ENCODE results near the gene MXRA7. TPM values are rescaled to one million over a fixed set of nuclear protein-coding genes. Genes with fewer than 3 reads are reported as not detected.

The MXRA7 gene
- total RNA-seq, 5 donors from 2014 or later (not counting 1 experiment from before 2014, with no cell fraction given), result 5.9 to 14.7 (median 13.5) TPM

DNA sequence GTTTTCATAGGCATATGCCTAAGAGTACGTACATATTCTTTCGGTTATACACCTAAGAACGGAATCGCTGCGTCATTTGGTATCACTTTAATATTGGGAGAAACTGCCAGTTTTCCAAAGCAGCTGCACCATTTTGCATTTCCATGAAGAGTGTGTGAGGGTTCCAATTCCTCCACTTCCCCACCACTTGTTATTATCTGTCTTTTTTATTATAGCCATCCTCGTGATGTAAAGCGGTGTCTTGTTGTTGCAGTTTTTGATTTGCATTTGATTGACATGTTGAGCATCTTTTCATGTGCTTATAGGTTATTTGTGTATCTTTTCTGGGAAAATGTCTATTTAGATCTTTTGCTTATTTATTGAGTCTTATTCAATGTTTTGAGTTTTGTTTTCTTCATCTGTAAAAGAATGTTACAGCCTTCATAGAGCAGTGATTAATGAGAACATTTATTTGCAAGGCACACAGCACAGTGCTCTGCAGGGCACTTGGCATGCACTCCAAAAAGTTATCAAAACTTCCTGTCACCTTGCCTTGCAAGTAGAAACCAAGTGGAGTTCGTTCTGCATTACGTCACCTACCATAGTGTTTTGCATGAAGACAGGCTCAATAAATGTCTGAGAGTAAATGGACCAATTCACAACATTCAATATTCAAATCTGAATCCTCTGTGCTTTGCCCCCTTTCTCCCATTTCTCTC lies 40.6 kb downstream of the MXRA7 start:
- H3K27me3 Mint-ChIP-seq, result no peaks in the 10 kb centered on the region
- POLR2A ChIA-PET, result no interaction called here
- H3K27ac ChIP-seq (ENCODE audit: low read length), result peak overlapping the region; percentile 86
- DNase-seq (peak in 9 of 35 experiments; percentile 14 to 63 (median 37)), ATAC-seq (replicated peaks in 1 of 4) (peak in 2 of 4 experiments; percentile 12 to 17)
- H3K27me3 ChIP-seq (replicated peaks in 1 of 2; ENCODE audit: control insufficient read depth in 2 of 2, extremely low read depth in 1 of 2, insufficient read depth in 2 of 2, low read length in 1 of 2), result peaks cover 0 to 6% of the 10 kb centered on the region in 2 experiments
- peak overlapping the region; percentile 97 to 98 for H3K27ac Mint-ChIP-seq
- H3K9me3 ChIP-seq, result no peaks in the 10 kb centered on the region
- H3K4me1 ChIP-seq (ENCODE audit: control insufficient read depth in 1 of 2, extremely low read depth in 1 of 2, insufficient read depth in 2 of 2, low read length in 2 of 2), result peaks cover 31 to 35% of the 10 kb centered on the region in 2 experiments
- H3K9me3 Mint-ChIP-seq, result no peaks in the 10 kb centered on the region
- peaks cover 37 to 42% (median 40%) of the 10 kb centered on the region in 3 donors for H3K4me1 Mint-ChIP-seq
- H3K4me3 Mint-ChIP-seq, result peak overlapping the region in 2 of 3 donors; percentile 89 to 91
- CTCF ChIA-PET, result no interaction called here
- H3K36me3 ChIP-seq (ENCODE audit: control insufficient read depth in 2 of 2, extremely low read depth in 1 of 2, insufficient read depth in 1 of 2, low read length in 1 of 2), result no peaks in the 10 kb centered on the region
- H3K4me3 ChIP-seq (ENCODE audit: control insufficient read depth in 1 of 2, extremely low read depth in 1 of 2, low read length in 1 of 2), result no peak overlapping the region
- H3K36me3 Mint-ChIP-seq, result no peaks in the 10 kb centered on the region
- WGBS (ENCODE audit: insufficient coverage), result 70% methylated on average over 4 of the region's 9 CpGs

DNA sequence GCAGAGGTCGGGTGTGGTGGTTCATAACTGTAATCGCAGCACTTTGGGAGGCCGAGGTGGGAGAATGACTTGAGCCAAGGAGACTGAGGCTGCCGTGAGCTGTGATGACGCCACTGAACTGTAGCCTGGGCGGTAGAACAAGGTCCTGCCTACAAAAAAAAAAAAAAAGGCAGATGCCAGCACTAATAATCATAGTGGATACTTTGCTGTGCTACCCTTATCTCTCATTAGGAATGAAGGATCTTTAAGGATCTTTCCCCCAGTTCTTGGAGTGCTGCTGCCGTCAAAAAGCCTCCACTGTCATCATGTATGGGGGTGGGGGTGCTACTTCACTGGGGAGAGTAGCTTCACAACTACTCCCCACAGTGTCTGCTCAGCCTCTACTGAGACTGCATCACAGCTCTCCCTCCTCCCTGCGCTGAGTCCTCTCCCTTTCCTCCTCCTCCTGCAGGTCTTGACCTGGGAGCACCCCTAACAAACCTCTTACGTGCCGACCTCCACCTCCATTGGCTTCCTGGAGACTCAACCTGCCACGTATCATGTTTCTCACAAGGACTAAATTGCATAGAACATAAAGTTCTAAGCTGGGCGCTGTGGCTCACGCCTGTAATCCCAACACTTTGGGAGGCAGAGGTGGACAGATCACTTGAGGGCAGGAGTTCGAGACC lies 42.8 kb downstream of the MXRA7 start:
- Histone ChIP-seq H3K4me1 (ENCODE audit: control insufficient read depth in 1 of 2, extremely low read depth in 1 of 2, insufficient read depth in 2 of 2, low read length in 2 of 2) (peaks cover 27% of the 10 kb centered on the region in 2 experiments), H3K27me3 (replicated peaks in 1 of 2; ENCODE audit: control insufficient read depth in 2 of 2, extremely low read depth in 1 of 2, insufficient read depth in 2 of 2, low read length in 1 of 2) (peaks cover 0 to 6% of the 10 kb centered on the region in 2 experiments), H3K27ac (ENCODE audit: low read length) (no peak overlapping the region), H3K4me3 (ENCODE audit: control insufficient read depth in 1 of 2, extremely low read depth in 1 of 2, low read length in 1 of 2) (no peak overlapping the region), H3K9me3 (no peaks in the 10 kb centered on the region), H3K36me3 (ENCODE audit: control insufficient read depth in 2 of 2, extremely low read depth in 1 of 2, insufficient read depth in 1 of 2, low read length in 1 of 2) (no peaks in the 10 kb centered on the region)
- Mint-ChIP-seq H3K36me3 (no peaks in the 10 kb centered on the region), H3K9me3 (no peaks in the 10 kb centered on the region), H3K27me3 (no peaks in the 10 kb centered on the region), H3K27ac (peak overlapping the region in 1 of 2 donors; percentile 16), H3K4me1 (peaks cover 29 to 33% (median 32%) of the 10 kb centered on the region in 3 donors), H3K4me3 (no peak overlapping the region)
- CTCF ChIA-PET, result interaction anchor here in 1 of 2 donors (0.6 kb wide), 1 partner anchor 1139 kb away, joined by 3 read pairs; no protein-coding TSS in a partner anchor
- POLR2A ChIA-PET, result no interaction called here
- ATAC-seq (replicated peaks in 1 of 4) (no peak), DNase-seq (no peak)
- WGBS (ENCODE audit: insufficient coverage), result 83% methylated on average over 6 of the region's 14 CpGs

DNA sequence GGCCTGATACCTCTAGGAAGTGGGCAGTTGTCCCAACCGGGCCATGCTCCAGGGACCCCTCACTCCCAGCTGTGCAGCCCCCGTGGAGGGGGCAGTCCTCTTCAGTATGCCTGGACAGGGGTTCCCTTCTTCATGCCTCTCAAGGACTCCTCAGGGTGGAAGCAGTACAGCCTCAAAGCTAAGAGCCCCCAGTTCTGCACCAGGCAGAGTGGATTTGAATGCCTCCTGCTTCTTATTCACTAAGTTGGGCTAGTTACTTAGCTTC lies 43.3 kb downstream of the MXRA7 start:
- ChIA-PET POLR2A (no interaction called here), CTCF (interaction anchor here in 1 of 2 donors (0.6 kb wide), 1 partner anchor 1138 kb away, joined by 3 read pairs; no protein-coding TSS in a partner anchor)
- ATAC-seq (replicated peaks in 1 of 4) (no peak), DNase-seq (no peak)
- peaks cover 0 to 6% of the 10 kb centered on the region in 2 experiments for H3K27me3 ChIP-seq (replicated peaks in 1 of 2; ENCODE audit: control insufficient read depth in 2 of 2, extremely low read depth in 1 of 2, insufficient read depth in 2 of 2, low read length in 1 of 2)
- no peaks in the 10 kb centered on the region for H3K36me3 Mint-ChIP-seq
- no peak overlapping the region for H3K4me3 ChIP-seq (ENCODE audit: control insufficient read depth in 1 of 2, extremely low read depth in 1 of 2, low read length in 1 of 2)
- no peaks in the 10 kb centered on the region for H3K9me3 ChIP-seq
- H3K27ac ChIP-seq (ENCODE audit: low read length), result no peak overlapping the region
- no peak overlapping the region for H3K4me3 Mint-ChIP-seq
- no peaks in the 10 kb centered on the region for H3K9me3 Mint-ChIP-seq
- H3K27me3 Mint-ChIP-seq, result no peaks in the 10 kb centered on the region
- H3K4me1 ChIP-seq (ENCODE audit: control insufficient read depth in 1 of 2, extremely low read depth in 1 of 2, insufficient read depth in 2 of 2, low read length in 2 of 2), result peaks cover 22% of the 10 kb centered on the region in 2 experiments
- WGBS (ENCODE audit: insufficient coverage), result 40% methylated on average over 1 of the region's 2 CpGs
- H3K36me3 ChIP-seq (ENCODE audit: control insufficient read depth in 2 of 2, extremely low read depth in 1 of 2, insufficient read depth in 1 of 2, low read length in 1 of 2), result no peaks in the 10 kb centered on the region
- H3K4me1 Mint-ChIP-seq, result peaks cover 24 to 28% (median 27%) of the 10 kb centered on the region in 3 donors
- H3K27ac Mint-ChIP-seq, result peak overlapping the region in 1 of 2 donors; percentile 16

DNA sequence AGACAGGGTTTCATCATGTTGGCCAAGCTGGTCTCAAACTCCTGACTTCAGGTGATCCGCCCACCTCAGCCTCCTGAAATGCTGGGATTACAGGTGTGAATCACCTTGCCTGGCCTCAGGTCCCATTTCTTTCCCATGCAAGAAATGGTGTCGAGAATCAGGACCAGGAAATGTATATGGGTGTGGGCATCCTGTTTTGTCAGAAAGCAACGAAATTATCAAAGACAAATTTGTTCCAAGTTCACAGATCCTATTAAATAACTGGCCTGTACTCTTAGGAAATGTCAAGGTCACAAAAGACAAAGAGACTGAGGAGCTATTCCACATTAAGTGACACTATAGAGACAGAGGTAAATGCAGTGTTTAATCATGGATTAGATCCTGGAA lies 50.1 kb downstream of the MXRA7 start:
- 83% methylated on average over 1 of the region's 3 CpGs for WGBS (ENCODE audit: insufficient coverage)
- POLR2A ChIA-PET, result interaction anchor here in 1 of 2 donors (0.6 kb wide), 1 partner anchor 98 kb away, joined by 5 read pairs; no protein-coding TSS in a partner anchor

DNA sequence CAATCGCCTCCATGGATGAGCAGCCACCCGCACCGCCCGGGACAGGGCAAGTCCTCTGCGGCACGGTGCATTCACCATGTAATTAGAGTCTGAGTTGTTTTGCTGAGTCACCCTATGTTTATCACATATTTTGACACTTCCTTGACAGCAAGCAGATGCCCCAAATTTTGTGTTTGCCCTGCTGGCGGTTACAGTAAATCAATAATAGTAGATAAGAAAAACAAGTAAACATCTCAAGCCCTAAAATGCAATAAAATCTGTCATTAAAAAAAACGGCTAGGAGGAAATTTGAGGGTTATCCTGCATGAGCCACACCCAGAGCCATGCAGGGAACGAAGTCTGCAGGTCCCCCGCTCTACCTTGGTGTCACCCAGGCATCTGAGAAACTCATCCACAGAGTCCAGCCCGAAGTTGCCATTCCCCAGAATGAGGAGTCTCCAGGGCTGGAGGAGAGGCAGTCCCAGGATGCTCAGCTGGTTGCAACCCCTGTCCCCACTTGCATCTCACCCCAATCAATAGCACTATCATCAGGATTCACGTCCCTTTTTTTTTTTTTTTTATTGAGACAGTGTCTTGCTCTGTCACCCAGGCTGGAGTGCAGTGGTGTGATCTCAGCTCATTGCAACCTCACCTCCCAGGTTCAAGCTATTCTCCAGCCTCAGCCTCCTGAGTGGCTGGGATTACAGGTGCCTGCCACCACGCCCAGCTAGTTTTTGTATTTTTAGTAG lies 50.7 kb downstream of the MXRA7 start:
- Histone ChIP-seq H3K4me3 (ENCODE audit: control insufficient read depth in 1 of 2, extremely low read depth in 1 of 2, low read length in 1 of 2) (no peak overlapping the region), H3K36me3 (ENCODE audit: control insufficient read depth in 2 of 2, extremely low read depth in 1 of 2, insufficient read depth in 1 of 2, low read length in 1 of 2) (no peaks in the 10 kb centered on the region), H3K27ac (ENCODE audit: low read length) (peak overlapping the region; percentile 61), H3K9me3 (no peaks in the 10 kb centered on the region), H3K27me3 (replicated peaks in 1 of 2; ENCODE audit: control insufficient read depth in 2 of 2, extremely low read depth in 1 of 2, insufficient read depth in 2 of 2, low read length in 1 of 2) (no peaks in the 10 kb centered on the region), H3K4me1 (ENCODE audit: control insufficient read depth in 1 of 2, extremely low read depth in 1 of 2, insufficient read depth in 2 of 2, low read length in 2 of 2) (peaks cover 15 to 29% of the 10 kb centered on the region in 2 experiments)
- Mint-ChIP-seq H3K4me1 (peaks cover 29 to 41% (median 34%) of the 10 kb centered on the region in 3 donors), H3K36me3 (no peaks in the 10 kb centered on the region), H3K27ac (peak overlapping the region; percentile 86 to 91), H3K4me3 (peak overlapping the region; percentile 51 to 72 (median 59)), H3K27me3 (no peaks in the 10 kb centered on the region), H3K9me3 (no peaks in the 10 kb centered on the region)
- ChIA-PET POLR2A (interaction anchor here in 1 of 2 donors (0.6 kb wide), 2 partner anchors 56 to 98 kb away, joined by 5 read pairs; no protein-coding TSS in a partner anchor), CTCF (interaction anchor here (0.6 to 0.8 kb wide), 2 partner anchors 10 to 21 kb away, joined by 3 to 4 read pairs; no protein-coding TSS in a partner anchor)
- WGBS (ENCODE audit: insufficient coverage), result 39% methylated on average over 3 of the region's 13 CpGs
- ATAC-seq (replicated peaks in 1 of 4) (peak; percentile 72 to 88 (median 82)), DNase-seq (peak in 7 of 35 experiments; percentile 14 to 51 (median 23))

More for the DNA sequence above, 50.1 kb downstream of the MXRA7 start:
- DNase-seq (no peak), ATAC-seq (replicated peaks in 1 of 4) (no peak)
- Mint-ChIP-seq H3K9me3 (no peaks in the 10 kb centered on the region), H3K36me3 (no peaks in the 10 kb centered on the region), H3K27ac (peak overlapping the region; percentile 86 to 91), H3K4me1 (peaks cover 29 to 41% (median 34%) of the 10 kb centered on the region in 3 donors), H3K4me3 (peak overlapping the region; percentile 51 to 72 (median 59)), H3K27me3 (no peaks in the 10 kb centered on the region)
- H3K9me3 ChIP-seq, result no peaks in the 10 kb centered on the region
- CTCF ChIA-PET, result no interaction called here
- H3K27me3 ChIP-seq (replicated peaks in 1 of 2; ENCODE audit: control insufficient read depth in 2 of 2, extremely low read depth in 1 of 2, insufficient read depth in 2 of 2, low read length in 1 of 2), result no peaks in the 10 kb centered on the region
- H3K4me1 ChIP-seq (ENCODE audit: control insufficient read depth in 1 of 2, extremely low read depth in 1 of 2, insufficient read depth in 2 of 2, low read length in 2 of 2), result peaks cover 15 to 29% of the 10 kb centered on the region in 2 experiments
- no peak overlapping the region for H3K4me3 ChIP-seq (ENCODE audit: control insufficient read depth in 1 of 2, extremely low read depth in 1 of 2, low read length in 1 of 2)
- no peaks in the 10 kb centered on the region for H3K36me3 ChIP-seq (ENCODE audit: control insufficient read depth in 2 of 2, extremely low read depth in 1 of 2, insufficient read depth in 1 of 2, low read length in 1 of 2)
- no peak overlapping the region for H3K27ac ChIP-seq (ENCODE audit: low read length)

DNA sequence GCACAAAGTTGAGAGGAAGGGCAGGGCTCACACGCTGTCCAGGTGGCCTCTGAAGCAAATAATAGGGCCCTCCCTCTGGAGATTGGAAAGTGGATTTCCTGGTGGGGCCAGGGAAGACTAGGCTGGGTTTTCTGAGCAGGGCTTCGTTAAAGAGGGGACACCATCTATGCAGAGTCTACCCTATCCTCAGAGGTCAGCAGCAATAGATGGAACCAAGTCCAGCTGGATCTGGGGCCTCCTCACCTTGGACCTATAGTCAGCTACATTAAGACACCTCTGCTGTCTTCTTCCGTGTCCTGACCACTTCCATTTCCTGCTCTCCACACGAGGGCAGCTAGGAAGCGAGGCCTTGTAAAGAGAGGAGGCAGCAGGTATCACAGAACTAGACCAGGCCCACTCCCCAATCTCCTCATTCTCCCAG lies 52.5 kb downstream of the MXRA7 start:
- DNase-seq (no peak), ATAC-seq (replicated peaks in 1 of 4) (no peak)
- H3K4me3 Mint-ChIP-seq, result peak overlapping the region in 2 of 3 donors; percentile 21 to 34
- Histone ChIP-seq H3K9me3 (no peaks in the 10 kb centered on the region), H3K4me3 (ENCODE audit: control insufficient read depth in 1 of 2, extremely low read depth in 1 of 2, low read length in 1 of 2) (no peak overlapping the region), H3K36me3 (ENCODE audit: control insufficient read depth in 2 of 2, extremely low read depth in 1 of 2, insufficient read depth in 1 of 2, low read length in 1 of 2) (no peaks in the 10 kb centered on the region), H3K4me1 (ENCODE audit: control insufficient read depth in 1 of 2, extremely low read depth in 1 of 2, insufficient read depth in 2 of 2, low read length in 2 of 2) (peaks cover 15 to 29% of the 10 kb centered on the region in 2 experiments), H3K27me3 (replicated peaks in 1 of 2; ENCODE audit: control insufficient read depth in 2 of 2, extremely low read depth in 1 of 2, insufficient read depth in 2 of 2, low read length in 1 of 2) (no peaks in the 10 kb centered on the region), H3K27ac (ENCODE audit: low read length) (peak overlapping the region; percentile 39)
- H3K4me1 Mint-ChIP-seq, result peaks cover 31 to 41% (median 34%) of the 10 kb centered on the region in 3 donors
- H3K27ac Mint-ChIP-seq, result peak overlapping the region; percentile 84 to 91
- H3K36me3 Mint-ChIP-seq, result no peaks in the 10 kb centered on the region
- no peaks in the 10 kb centered on the region for H3K27me3 Mint-ChIP-seq
- 100% methylated on average over 1 of the region's 5 CpGs for WGBS (ENCODE audit: insufficient coverage)
- CTCF ChIA-PET, result no interaction called here
- H3K9me3 Mint-ChIP-seq, result no peaks in the 10 kb centered on the region
- POLR2A ChIA-PET, result interaction anchor here in 1 of 2 donors (0.6 kb wide), 1 partner anchor 92 kb away, joined by 4 read pairs; no protein-coding TSS in a partner anchor

Measured in T-cell (primary cell).